HCT116 (cell line): ENCODE measurements around the gene OTULIN. TPM values are rescaled to one million over a fixed set of nuclear protein-coding genes. Genes with fewer than 3 reads are reported as not detected.

Experiments
- ATAC-seq: fragments of 200-7000 bp; cut with Tn5 transposase; 2 replicates; pipeline ENCODE4 v1.9.1; 2020; ENCODE audit warnings: mild to moderate bottlenecking, moderate library complexity
- BruUV-seq: library from RNA; stranded (reverse); fragments of 400-500 nt; replicated peaks from 2 replicates; lab custom pipeline; 2021; lab: Mats Ljungman, UMichigan
- CTCF ChIA-PET: fragments of 300-600 bp; sonication (Branson Sonifier 250); formaldehyde crosslinking; loops from one replicate; lab custom pipeline; 2021; ENCODE audit warnings: antibody characterized with exemption; lab: Charles Lee
- POLR2A ChIA-PET: fragments of 300-600, 350-600 bp; sonication (Branson Sonifier 250); formaldehyde crosslinking; loops from one replicate; lab custom pipeline; 2021; ENCODE audit warnings: antibody characterized with exemption; lab: Charles Lee
- RAD21 ChIA-PET, 2 experiments: fragments of 300-600 bp; sonication (Branson Sonifier 250); formaldehyde crosslinking; loops; one replicate each; lab custom pipeline; 2023; ENCODE audit warnings: low total read pairs in 2 of 2; ENCODE audit not compliant: uncharacterized antibody in 2 of 2, unreplicated experiment in 2 of 2, low non-redundant PET in 1 of 2; lab: Charles Lee
- DNase-seq: peaks from one replicate; pipeline ENCODE4 v3.0.0-alpha.2; 2010; ENCODE audit warnings: low read depth, low spot score
- H2AFZ ChIP-seq: fragments of 200-600 bp; shearing (Covaris generic), sonication (generic); 2 replicates; pipeline ENCODE4 v1.6.1; 2017; ENCODE audit warnings: low read depth, mixed run types, mixed read lengths, antibody characterized with exemption, low read length; ENCODE audit not compliant: poor library complexity, severe bottlenecking
- H3K27ac ChIP-seq: 2 replicates; pipeline ENCODE4 v1.5.1; 2012; ENCODE audit warnings: low read depth, low read length
- H3K27me3 ChIP-seq: fragments of 200-600 bp; sonication (generic); 2 replicates; pipeline ENCODE4 v1.6.1; 2016; ENCODE audit warnings: mixed run types, low read length, mixed read lengths; ENCODE audit not compliant: insufficient read depth
- H3K36me3 ChIP-seq, 2 experiments: fragments of 200-500 bp in 1 of 2; fragments of 200-600 bp in 1 of 2; sonication (Bioruptor generic) in 1 of 2; sonication (generic) in 1 of 2; 2 replicates each; pipeline versions ENCODE4 v1.5.1 to v1.6.1; 2014 to 2016; ENCODE audit warnings: low read length in 2 of 2, inconsistent platforms in 1 of 2, mixed read lengths in 1 of 2, mixed run types in 1 of 2; ENCODE audit not compliant: insufficient read depth in 2 of 2, control insufficient read depth in 1 of 2
- H3K4me1 ChIP-seq, 2 experiments: fragments of 200-600 bp in 1 of 2; sonication (generic) in 1 of 2; 2 replicates each; pipeline versions ENCODE4 v1.5.1 to v1.6.1; 2012 to 2017; ENCODE audit warnings: low read length in 2 of 2, inconsistent platforms in 1 of 2, mild to moderate bottlenecking in 1 of 2, mixed read lengths in 1 of 2, mixed run types in 1 of 2, moderate library complexity in 1 of 2; ENCODE audit not compliant: insufficient read depth in 2 of 2, control insufficient read depth in 1 of 2
- H3K4me2 ChIP-seq: fragments of 200-600 bp; sonication (generic); 2 replicates; pipeline ENCODE4 v1.6.1; 2017; ENCODE audit warnings: mixed run types, low read length, mixed read lengths
- H3K4me3 ChIP-seq, 2 experiments: fragments of 200-600 bp in 1 of 2; sonication (generic) in 1 of 2; replicated peaks in 1 of 2; 2 replicates each; pipeline ENCODE4 v1.5.1; 2011 to 2016; ENCODE audit warnings: low read length in 2 of 2, control low read depth in 1 of 2, low read depth in 1 of 2, mild to moderate bottlenecking in 1 of 2, mixed read lengths in 1 of 2, mixed run types in 1 of 2
- H3K79me2 ChIP-seq: fragments of 200-600 bp; sonication (generic); 2 replicates; pipeline ENCODE4 v1.6.1; 2017; ENCODE audit warnings: mild to moderate bottlenecking, mixed run types, low read length, moderate library complexity, mixed read lengths; ENCODE audit not compliant: insufficient read depth
- H3K9ac ChIP-seq: fragments of 200-600 bp; sonication (generic); 2 replicates; pipeline ENCODE4 v1.6.1; 2016; ENCODE audit warnings: low read length, mixed read lengths
- H3K9me2 ChIP-seq: fragments of 200-600 bp; sonication (generic), shearing (Covaris generic); 2 replicates; pipeline ENCODE4 v1.6.1; 2017; ENCODE audit warnings: mixed run types, mild to moderate bottlenecking, moderate library complexity; ENCODE audit not compliant: insufficient read depth
- H3K9me3 ChIP-seq, 2 experiments: fragments of 200-500 bp in 1 of 2; fragments of 200-600 bp in 1 of 2; sonication (Bioruptor generic) in 1 of 2; sonication (generic) in 1 of 2; 2 replicates each; pipeline ENCODE4 v1.6.1; 2014 to 2017; ENCODE audit warnings: low read length in 2 of 2, mixed read lengths in 2 of 2, inconsistent platforms in 1 of 2, low read depth in 1 of 2, mild to moderate bottlenecking in 1 of 2, mixed run types in 1 of 2, moderate library complexity in 1 of 2; ENCODE audit not compliant: control insufficient read depth in 1 of 2, insufficient read depth in 1 of 2
- H4K20me1 ChIP-seq: fragments of 200-600 bp; sonication (generic), shearing (Covaris generic); 2 replicates; pipeline ENCODE4 v1.6.1; 2017; ENCODE audit warnings: mixed run types, mild to moderate bottlenecking, moderate library complexity; ENCODE audit not compliant: insufficient read depth
- CEBPB ChIP-seq: IDR thresholded peaks from 2 replicates; pipeline ENCODE4 v1.6.1; 2012; ENCODE audit warnings: low read depth
- EZH2 ChIP-seq: fragments of 200-600 bp; sonication (generic); IDR thresholded peaks from 2 replicates; pipeline ENCODE4 v1.6.1; 2017; ENCODE audit warnings: antibody characterized with exemption, mixed run types
- EZH2phosphoT487 ChIP-seq: fragments of 200-600 bp; IDR thresholded peaks from 2 replicates; pipeline ENCODE4 v1.6.1; 2018; ENCODE audit warnings: antibody characterized with exemption, borderline replicate concordance
- FOSL1 ChIP-seq: IDR thresholded peaks from 2 replicates; pipeline ENCODE4 v1.6.1; 2012; ENCODE audit warnings: low read depth
- JUND ChIP-seq: IDR thresholded peaks from 2 replicates; pipeline ENCODE4 v1.6.1; 2012
- POLR2AphosphoS5 ChIP-seq: IDR thresholded peaks from 2 replicates; pipeline ENCODE4 v1.6.1; 2011; ENCODE audit warnings: mild to moderate bottlenecking, low read depth, low read length, moderate library complexity
- SIN3A ChIP-seq: IDR thresholded peaks from 2 replicates; pipeline ENCODE4 v1.6.1; 2012; ENCODE audit warnings: low read depth
- SRF ChIP-seq: IDR thresholded peaks from 2 replicates; pipeline ENCODE4 v1.6.1; 2012; ENCODE audit warnings: low read depth
- YY1 ChIP-seq: IDR thresholded peaks from 2 replicates; pipeline ENCODE4 v1.6.1; 2011; ENCODE audit warnings: low read length, low read depth, moderate library complexity, mild to moderate bottlenecking; ENCODE audit not compliant: insufficient replicate concordance; ENCODE audit errors: extremely low read depth
- ZNF274 ChIP-seq: fragments of 200-500 bp; sonication (Bioruptor generic); IDR thresholded peaks from 2 replicates; pipeline ENCODE4 v1.6.1; 2014; ENCODE audit warnings: mild to moderate bottlenecking, low read depth, low read length, inconsistent platforms
- intact Hi-C: fragments of 100-400 bp; cut with micrococcal nuclease; formaldehyde crosslinking; loops from 2 replicates; pipeline ENCODE4 v1.10.0; 2022
- total RNA-seq: library from RNA; stranded (reverse); gene quantifications from one replicate; pipeline ENCODE4 v1.2.1, GENCODE V29; 2021; ENCODE audit not compliant: unreplicated experiment
- TF ChIP-seq, protein P1 (sequence below): IDR thresholded peaks from 2 replicates; pipeline ENCODE4 v1.6.1; 2011; ENCODE audit warnings: mild to moderate bottlenecking, low read length, moderate library complexity; ENCODE audit not compliant: insufficient replicate concordance; ENCODE audit errors: extremely low read depth
- TF ChIP-seq, protein P2 (sequence below), 3 experiments: fragments of 200-600 bp in 1 of 3; sonication (generic) in 1 of 3; IDR thresholded peaks in 2 of 3; conservative IDR thresholded peaks in 1 of 3; 2 replicates each; pipeline ENCODE4 v1.5.1; 2012 to 2017; ENCODE audit warnings: low read depth in 2 of 3, low read length in 2 of 3, antibody characterized with exemption in 1 of 3, borderline replicate concordance in 1 of 3, control low read depth in 1 of 3, mild to moderate bottlenecking in 1 of 3, mixed read lengths in 1 of 3, mixed run types in 1 of 3, moderate library complexity in 1 of 3; ENCODE audit not compliant: insufficient read depth in 1 of 3
- TF ChIP-seq, protein P3 (sequence below): IDR thresholded peaks from 2 replicates; pipeline ENCODE4 v1.6.1; 2012; ENCODE audit warnings: low read depth
- TF ChIP-seq, protein P4 (sequence below): IDR thresholded peaks from 2 replicates; pipeline ENCODE4 v1.6.1; 2012
- TF ChIP-seq, protein P5 (sequence below): IDR thresholded peaks from 2 replicates; pipeline ENCODE4 v1.6.1; 2012

The OTULIN gene
- total RNA-seq, 1 experiment from 2014 or later: 25.7 TPM

DNA sequence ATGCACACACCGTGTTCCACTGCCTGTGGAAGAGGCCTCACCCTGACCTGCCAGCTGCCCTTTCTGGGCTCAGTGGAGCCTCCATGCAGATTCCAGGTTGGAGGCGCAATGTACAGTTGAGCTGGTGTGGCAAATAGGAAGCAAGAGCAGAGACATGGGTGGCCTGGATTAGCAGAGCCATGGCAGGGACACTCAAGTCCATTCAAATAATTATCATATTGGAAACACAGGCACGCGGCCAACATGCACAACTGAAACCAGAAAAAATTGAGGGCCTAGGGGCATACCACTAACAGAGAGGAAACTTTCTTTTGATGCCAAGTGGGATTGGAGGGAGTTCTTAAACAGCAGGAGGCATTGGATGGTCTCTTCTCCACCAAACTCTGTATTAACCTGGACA lies 47.1 kb upstream of the OTULIN start:
- no TSS peak for BruUV-seq
- no peak overlapping the region for H3K9ac ChIP-seq
- H3K79me2 ChIP-seq: no peaks in the 10 kb centered on the region
- no peak overlapping the region for H3K27ac ChIP-seq
- no peaks in the 10 kb centered on the region for H3K4me1 ChIP-seq
- H4K20me1 ChIP-seq: no peaks in the 10 kb centered on the region
- no peak overlapping the region for H3K4me3 ChIP-seq
- TF ChIP-seq SRF (no peak), FOSL1 (no peak), EZH2phosphoT487 (no peak), JUND (no peak), YY1 (no peak), SIN3A (no peak), POLR2AphosphoS5 (no peak), ZNF274 (no peak), CEBPB (no peak), EZH2 (no peak)
- TF ChIP-seq, protein P1, sequence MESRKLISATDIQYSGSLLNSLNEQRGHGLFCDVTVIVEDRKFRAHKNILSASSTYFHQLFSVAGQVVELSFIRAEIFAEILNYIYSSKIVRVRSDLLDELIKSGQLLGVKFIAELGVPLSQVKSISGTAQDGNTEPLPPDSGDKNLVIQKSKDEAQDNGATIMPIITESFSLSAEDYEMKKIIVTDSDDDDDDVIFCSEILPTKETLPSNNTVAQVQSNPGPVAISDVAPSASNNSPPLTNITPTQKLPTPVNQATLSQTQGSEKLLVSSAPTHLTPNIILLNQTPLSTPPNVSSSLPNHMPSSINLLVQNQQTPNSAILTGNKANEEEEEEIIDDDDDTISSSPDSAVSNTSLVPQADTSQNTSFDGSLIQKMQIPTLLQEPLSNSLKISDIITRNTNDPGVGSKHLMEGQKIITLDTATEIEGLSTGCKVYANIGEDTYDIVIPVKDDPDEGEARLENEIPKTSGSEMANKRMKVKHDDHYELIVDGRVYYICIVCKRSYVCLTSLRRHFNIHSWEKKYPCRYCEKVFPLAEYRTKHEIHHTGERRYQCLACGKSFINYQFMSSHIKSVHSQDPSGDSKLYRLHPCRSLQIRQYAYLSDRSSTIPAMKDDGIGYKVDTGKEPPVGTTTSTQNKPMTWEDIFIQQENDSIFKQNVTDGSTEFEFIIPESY: no peak
- TF ChIP-seq, protein P2, sequence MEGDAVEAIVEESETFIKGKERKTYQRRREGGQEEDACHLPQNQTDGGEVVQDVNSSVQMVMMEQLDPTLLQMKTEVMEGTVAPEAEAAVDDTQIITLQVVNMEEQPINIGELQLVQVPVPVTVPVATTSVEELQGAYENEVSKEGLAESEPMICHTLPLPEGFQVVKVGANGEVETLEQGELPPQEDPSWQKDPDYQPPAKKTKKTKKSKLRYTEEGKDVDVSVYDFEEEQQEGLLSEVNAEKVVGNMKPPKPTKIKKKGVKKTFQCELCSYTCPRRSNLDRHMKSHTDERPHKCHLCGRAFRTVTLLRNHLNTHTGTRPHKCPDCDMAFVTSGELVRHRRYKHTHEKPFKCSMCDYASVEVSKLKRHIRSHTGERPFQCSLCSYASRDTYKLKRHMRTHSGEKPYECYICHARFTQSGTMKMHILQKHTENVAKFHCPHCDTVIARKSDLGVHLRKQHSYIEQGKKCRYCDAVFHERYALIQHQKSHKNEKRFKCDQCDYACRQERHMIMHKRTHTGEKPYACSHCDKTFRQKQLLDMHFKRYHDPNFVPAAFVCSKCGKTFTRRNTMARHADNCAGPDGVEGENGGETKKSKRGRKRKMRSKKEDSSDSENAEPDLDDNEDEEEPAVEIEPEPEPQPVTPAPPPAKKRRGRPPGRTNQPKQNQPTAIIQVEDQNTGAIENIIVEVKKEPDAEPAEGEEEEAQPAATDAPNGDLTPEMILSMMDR (IDR thresholded peaks at IDR 0.05 in 2 of 3, conservative IDR thresholded peaks at IDR 0.05 in 1 of 3; ENCODE audit: borderline replicate concordance in 1 of 3, insufficient read depth in 1 of 3, low read depth in 2 of 3, low read length in 2 of 3): no peak
- TF ChIP-seq, protein P3, sequence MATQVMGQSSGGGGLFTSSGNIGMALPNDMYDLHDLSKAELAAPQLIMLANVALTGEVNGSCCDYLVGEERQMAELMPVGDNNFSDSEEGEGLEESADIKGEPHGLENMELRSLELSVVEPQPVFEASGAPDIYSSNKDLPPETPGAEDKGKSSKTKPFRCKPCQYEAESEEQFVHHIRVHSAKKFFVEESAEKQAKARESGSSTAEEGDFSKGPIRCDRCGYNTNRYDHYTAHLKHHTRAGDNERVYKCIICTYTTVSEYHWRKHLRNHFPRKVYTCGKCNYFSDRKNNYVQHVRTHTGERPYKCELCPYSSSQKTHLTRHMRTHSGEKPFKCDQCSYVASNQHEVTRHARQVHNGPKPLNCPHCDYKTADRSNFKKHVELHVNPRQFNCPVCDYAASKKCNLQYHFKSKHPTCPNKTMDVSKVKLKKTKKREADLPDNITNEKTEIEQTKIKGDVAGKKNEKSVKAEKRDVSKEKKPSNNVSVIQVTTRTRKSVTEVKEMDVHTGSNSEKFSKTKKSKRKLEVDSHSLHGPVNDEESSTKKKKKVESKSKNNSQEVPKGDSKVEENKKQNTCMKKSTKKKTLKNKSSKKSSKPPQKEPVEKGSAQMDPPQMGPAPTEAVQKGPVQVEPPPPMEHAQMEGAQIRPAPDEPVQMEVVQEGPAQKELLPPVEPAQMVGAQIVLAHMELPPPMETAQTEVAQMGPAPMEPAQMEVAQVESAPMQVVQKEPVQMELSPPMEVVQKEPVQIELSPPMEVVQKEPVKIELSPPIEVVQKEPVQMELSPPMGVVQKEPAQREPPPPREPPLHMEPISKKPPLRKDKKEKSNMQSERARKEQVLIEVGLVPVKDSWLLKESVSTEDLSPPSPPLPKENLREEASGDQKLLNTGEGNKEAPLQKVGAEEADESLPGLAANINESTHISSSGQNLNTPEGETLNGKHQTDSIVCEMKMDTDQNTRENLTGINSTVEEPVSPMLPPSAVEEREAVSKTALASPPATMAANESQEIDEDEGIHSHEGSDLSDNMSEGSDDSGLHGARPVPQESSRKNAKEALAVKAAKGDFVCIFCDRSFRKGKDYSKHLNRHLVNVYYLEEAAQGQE: no peak
- TF ChIP-seq, protein P4, sequence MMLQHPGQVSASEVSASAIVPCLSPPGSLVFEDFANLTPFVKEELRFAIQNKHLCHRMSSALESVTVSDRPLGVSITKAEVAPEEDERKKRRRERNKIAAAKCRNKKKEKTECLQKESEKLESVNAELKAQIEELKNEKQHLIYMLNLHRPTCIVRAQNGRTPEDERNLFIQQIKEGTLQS: no peak
- TF ChIP-seq, protein P5, sequence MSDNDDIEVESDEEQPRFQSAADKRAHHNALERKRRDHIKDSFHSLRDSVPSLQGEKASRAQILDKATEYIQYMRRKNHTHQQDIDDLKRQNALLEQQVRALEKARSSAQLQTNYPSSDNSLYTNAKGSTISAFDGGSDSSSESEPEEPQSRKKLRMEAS: no peak
- intact Hi-C loops: no loop called here
- RAD21 ChIA-PET: no interaction called here
- no peaks in the 10 kb centered on the region for H3K9me2 ChIP-seq
- no peaks in the 10 kb centered on the region for H3K9me3 ChIP-seq
- DNase-seq: no peak
- CTCF ChIA-PET: no interaction called here
- H2AFZ ChIP-seq: no peak overlapping the region
- no peaks in the 10 kb centered on the region for H3K27me3 ChIP-seq
- ATAC-seq: no peak
- H3K36me3 ChIP-seq: no peaks in the 10 kb centered on the region
- H3K4me2 ChIP-seq: no peak overlapping the region
- POLR2A ChIA-PET: no interaction called here
